HG03039 (cell line): ENCODE measurements around the gene IMMP2L.
"Not testable (repeated sequence)": the region's sequence is repeated elsewhere in the genome, so short reads cannot be mapped to it uniquely, and the experiment has no call there.

Source experiments
- ATAC-seq: cut with Tn5 transposase; IDR thresholded peaks from one replicate; pipeline ENCODE4 v1.9.1; 2021; ENCODE audit warnings: mild to moderate bottlenecking, moderate library complexity; ENCODE audit not compliant: unreplicated experiment

IMMP2L gene

DNA sequence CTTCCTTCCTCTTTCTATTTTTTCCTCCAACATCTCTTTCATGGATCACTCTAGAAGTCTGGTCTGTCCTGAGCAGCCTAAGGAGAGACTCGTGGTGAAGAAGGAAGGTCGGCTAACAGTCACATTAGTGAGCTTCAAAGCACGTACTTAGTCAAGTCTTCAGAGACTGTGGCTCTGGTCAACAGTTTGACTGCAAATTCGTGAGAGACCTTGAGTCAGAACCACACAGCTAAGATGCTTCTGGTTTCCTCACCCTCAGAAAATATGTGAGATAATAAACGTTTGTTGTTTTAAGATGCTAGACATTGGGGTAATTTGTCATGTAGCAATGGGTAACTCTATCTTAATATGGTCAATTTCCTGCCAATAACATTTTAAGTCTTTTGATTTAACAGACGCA, 597.5 kb downstream of the IMMP2L start:
- no peak for ATAC-seq

DNA sequence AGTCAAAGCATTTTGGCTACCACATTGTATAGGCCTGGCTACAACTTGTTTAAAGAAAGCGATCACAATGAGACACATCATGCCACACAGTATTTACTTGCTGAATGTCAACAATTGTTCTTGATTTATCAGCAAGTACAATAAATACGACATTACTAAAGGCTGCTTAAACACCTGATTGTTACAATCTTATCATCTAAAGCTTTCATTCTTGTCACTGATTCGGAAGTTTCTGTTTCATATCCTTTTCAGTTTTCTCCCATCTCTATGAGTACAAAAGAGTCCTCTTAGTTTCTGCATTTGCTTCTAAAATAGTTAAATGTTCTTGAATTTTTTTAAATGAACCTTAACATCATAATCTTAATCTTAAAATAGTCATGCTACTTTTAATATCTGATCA, 599.5 kb downstream of the IMMP2L start:
- ATAC-seq = no peak

DNA sequence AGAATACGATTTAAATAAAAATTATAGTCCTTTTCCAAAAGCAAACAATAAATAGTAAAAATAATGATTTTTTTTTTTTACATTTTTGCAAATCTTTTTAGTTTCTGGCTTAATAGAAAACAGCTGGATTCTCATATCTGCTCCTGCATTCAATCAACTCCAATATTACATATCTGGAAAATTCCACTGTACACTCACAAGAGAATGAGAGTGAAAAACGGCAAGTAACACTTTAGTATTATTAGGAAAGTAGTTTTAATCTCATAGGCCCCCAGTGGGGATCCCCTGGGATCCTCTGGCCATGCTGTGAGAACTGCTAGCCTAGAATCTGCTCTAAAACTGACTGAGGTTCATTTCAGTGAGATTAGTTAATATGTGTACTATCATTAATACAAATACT, 599.9 kb downstream of the IMMP2L start:
- ATAC-seq = no peak

DNA sequence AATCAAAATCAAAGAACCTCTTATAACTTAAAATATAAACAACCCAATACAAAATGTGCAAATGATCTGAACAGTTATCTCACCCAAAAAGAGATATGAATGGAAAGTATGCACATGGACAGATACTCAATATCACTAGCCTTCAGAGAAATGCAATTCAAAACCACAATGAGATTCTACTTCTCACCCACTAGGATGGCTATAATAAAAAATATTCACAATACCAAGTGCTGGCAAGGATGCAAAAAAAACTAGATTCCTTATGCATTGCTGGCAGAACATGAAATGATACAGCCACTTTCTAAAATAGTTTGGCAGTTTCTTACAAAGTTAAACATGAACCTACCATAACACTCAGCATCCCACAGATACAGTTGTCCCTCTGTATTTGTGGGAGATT, 601.5 kb downstream of the IMMP2L start:
- no peak for ATAC-seq

DNA sequence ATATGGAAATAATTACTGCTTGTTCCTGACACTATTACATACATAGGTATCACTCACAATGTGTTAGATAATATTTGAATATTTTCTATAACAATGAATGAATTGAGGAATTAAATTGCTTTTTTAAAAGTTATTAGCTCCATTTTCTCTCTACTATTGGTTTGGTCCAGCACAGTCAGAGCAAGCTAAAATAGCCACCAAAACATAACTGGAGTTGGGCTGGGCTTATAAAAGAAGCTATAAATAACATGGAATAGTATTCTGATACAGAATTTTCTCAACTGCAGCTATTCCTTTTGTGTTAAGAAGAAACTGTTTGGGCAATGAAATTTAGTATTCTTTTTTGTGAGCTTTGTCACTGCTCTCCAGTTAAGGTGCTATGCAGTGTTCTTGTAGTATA, 614.0 kb downstream of the IMMP2L start:
- ATAC-seq = no peak

DNA sequence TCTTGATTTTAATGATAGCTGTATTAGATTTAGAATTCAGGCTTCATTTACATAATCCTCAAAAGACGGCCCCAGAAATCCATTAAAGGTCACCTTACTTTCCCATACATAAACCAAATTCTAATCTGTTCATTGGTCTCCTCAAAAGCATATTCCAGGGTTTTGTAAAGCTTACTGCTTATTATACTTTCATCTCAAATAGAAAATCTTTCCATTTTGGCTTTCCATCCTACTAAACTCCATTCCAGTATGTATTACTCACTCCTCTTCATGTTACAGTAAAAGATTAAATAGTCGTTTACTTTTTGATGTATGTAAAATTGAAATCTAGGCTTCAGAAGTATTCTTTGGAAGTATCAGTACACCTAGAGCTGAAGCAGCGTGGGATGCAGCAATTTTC, 614.9 kb downstream of the IMMP2L start:
- ATAC-seq = no peak

DNA sequence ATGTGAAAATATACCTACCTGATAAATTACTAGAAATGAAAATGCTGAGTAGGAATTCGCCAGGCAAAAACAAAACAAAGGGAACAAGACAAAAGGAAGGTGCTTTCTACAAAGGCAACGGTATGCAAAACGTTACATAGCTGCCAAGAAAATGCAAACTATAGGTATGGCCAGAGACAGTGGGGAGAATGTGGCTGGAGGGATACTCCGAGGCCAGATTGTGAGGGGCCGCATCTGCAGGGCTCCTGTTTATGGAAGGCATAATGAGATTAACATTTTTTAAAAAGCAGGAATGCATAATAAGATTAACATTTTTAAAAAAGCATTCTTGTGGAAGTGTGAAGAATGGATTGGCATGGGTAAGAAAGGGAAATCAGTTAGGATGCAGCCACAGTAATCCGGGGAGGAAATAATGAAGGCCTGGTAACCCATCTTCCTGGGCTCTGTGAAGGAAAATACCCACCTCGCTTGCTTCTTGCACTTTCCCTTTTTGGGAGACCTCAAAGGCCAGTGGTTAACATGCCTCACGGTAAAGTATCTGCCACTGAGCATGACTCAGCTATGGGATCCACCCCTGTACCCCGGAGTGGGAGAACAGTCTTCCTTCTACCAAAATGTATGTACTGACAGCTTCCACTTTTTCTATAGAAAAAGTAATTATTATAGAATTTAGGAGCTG, 617.2 kb downstream of the IMMP2L start:
- no peak for ATAC-seq

DNA sequence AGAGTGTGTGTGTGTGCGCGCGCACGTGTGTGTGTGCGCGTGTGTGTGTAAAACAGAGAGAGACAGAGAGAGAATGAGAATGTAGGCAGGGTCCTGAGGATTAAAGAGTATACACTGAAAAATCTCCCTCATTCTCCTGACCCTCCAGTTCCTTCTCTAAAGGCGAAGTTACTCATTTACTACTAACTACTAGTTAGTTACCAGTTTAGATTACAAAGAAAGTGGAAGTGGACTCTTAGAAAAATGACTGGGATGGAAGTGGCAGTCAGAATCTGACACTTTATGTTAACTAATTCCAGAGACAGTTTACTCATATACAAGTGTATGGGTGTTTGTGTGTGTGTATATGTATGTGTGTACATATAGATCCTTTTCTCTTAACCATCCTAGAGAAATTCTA, 617.8 kb downstream of the IMMP2L start:
- no peak for ATAC-seq

DNA sequence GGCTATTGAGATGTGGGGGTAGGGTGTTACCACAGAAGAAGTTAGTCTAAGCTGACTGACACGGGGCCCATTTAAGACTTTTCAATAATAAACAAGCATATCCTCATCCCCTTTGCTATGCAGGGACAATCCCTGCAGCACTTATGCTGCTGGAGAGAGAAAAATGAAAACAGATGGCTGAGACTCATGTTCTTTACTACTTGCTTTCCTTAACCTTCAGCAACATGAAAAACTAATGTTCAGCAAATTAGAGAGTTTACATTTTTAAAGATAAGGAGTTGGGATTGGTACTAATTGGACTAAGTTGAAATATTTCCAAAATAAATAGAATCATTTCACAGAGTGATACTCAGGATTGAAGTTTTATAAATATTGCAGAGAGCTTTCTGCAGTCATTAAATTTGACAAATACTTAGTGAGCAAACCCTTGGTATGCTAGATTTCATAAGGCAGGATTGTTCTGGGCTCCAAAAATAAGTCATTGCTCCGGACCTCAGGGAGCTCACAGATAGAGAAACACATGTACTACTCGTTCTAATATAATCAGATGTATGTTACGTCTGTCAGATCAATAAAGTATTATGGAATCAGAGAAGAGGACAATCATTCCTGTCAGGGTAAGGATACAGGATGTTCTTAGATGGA, 618.5 kb downstream of the IMMP2L start:
- ATAC-seq = no peak

DNA sequence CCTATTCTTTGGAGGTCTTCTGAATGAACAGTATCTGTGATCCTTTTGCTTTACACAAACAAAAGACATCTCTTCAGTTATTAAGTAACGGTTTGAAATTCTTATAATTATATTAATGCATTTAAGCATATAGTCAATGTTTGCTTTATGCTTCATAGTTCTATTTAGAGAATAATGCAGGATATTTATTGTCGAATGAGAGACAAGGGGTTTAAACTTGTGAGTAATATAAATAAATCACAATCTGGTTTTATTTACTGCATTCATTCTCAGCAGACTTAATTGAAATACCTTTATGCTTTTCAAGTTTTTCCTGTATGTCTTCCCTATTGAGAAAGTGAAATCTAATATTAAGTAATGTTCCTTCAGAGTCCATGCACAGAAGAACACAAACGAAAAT, 620.9 kb downstream of the IMMP2L start:
- no peak for ATAC-seq

DNA sequence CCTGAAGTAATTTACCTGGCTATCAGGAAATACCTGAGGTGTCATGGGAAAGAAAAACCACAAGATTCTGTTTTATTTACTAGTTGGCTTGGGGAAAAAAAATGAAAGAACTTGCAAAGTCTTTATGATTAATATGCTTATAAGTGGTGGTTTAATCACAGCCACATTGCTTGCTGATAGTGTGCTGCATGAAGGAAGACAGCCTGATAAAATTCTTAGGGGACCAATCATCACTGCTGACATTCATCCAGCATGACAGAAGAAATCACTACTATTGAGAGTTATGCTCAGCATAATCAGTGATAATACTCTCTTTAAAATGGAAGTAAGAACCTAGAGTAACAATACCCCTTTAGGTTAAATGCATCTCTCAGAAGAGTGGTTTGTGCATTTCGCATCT, 621.5 kb downstream of the IMMP2L start:
- no peak for ATAC-seq

DNA sequence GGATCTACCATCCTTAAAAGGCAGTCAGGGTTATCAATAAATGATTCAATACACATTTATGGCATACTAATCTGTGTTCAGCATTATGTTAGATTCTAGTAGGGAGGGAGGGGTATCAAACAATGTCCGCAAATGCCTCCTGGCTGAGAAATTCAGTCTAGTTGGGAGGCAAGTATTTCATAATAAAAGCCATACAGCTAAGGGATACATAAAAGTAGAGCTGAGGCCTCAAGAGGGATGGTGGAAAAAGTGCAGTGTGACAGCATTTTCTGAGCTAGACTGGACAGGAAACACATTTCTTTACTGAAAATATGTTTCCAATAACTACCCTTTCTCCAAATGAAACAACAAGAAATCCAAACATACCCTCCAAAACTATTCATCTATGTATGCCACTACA, 624.1 kb downstream of the IMMP2L start:
- no peak for ATAC-seq

DNA sequence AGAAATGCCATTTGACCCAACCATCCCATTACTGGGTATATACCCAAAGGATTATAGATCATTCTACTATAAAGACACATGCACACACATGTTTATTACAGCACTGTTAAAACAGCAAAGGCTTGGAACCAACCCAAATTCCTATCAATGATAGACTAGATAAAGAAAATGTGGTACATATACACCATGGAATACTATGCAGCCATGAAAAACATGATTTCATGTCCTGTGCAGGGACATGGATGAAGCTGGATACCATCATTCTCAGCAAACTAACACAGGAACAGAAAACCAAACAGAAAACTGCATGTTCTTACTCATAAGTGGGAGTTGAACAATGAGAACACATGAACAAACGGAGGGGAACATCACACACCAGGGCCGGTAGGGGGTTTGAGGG, 625.6 kb downstream of the IMMP2L start:
- ATAC-seq = not testable (repeated sequence)

DNA sequence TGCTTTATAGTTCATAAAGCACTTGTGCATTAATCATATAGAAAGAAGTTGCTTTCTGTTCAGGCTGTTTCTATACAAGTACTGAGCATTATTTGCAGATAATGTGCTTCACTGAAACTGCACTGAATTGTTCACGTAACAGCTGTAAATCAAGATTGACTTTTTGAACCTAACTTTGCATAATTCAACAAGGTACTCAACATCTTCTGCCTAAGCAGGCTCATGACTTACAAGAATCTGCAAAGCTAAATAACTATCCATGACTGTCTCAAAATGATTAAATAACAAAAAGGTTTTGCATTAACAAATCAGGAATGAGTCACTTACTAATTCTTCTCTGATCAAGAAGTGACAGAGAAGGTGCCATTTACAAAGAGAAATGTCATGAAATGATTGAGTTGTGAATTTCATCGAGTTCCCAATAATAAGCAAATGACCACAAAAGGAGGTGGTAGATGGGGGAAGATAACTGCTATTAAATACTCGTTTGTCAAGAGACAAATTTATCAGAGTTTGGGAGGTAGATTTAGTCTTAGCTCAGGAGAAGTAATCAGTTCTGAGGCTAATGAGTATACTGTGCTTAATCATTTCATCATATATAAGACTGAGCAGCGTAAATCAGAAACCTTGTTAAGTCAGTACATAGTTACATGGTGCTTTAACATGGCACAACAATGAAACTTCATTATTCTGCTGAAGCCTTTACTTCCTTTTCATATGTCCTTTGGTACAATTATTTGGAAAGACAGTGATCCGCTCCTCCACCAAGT, 632.6 kb downstream of the IMMP2L start:
- no peak for ATAC-seq

DNA sequence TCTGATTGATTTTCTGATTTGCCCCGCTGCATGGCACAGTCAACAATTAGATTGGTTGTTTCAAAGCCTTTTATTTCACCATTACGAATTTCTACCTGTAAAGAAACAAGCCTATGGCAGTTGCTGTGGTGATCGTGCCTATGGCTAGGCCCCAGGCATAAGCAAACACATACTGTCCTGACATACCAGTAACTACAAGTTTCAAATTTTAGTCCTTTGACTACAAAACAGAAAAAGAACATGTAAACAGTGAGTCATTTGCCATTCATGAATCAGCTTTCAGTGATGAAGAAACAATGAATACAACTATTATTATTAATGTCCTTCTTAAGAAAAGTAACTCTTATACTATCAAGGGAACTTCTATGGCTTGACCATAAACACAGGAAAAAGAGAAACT, 639.4 kb downstream of the IMMP2L start:
- ATAC-seq = no peak

DNA sequence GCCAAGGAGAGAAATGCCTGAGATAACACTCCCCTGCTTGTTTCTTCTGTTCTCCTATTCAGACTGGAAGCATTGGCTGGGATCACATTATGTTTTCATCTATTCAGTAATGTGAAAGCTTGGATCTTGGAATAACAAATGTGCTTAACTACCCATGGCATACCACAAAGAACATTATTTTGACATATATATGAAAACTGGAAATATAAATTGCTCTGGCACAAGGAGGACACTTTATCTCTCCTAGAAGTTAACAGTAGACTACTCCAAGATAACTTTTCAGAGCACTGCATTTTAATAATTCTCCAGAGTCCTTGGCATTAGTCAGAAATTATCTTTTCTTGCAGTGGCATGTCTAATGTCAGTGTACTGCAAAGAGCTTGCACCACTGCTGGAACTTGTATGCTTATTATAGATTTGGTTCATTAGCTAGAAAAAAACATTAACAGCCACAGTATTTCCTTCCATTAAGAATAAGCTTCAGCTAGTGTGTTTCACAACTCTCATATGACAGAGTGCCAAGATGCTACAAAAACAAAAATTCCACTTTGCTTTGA, 640.6 kb downstream of the IMMP2L start:
- no peak for ATAC-seq

DNA sequence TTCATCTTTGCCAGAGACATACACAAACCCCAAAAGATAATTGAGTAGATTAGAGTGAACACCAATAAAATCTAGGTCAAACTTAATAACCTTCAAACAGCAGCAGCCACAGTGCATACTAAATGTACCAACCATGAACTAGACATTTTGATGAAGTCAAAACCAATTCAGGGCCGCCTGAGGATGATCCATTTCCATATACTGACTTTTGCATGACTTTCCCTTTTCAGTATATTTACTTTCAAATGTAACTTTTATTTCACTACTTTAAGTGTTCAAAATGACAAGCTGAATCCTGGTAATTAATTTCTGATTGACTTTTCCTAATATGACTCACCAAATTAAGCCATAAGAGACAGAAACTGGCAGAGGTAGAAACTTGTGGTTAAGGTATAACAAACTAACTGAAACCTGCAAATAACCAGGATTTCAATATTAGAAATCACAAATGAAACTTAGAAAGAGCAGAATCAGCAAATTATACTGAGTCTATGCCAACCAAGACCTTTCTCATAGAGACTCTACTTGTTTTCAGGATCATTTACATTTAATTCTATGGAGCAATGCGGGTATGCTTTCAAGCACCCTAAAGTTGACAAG, 643.2 kb downstream of the IMMP2L start:
- peak; percentile 53 for ATAC-seq

DNA sequence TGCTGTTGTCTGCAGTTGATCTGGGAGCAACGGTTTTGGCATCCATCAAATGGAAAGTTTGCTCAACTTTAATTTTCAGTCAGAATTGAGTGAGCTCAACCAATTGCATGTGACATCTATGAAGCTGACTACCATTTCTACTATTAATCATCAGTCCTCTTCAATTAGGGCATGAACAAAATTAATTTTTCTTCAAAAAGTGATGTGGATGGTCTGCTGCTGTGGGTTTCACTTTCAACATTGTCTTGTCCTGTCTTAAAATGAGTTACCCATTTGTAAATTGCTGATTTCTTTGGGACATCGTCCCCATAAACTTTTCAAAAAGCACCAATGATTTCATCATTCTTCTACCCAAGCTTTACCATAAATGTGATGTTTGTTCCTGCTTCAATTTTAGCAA, 648.0 kb downstream of the IMMP2L start:
- ATAC-seq = no peak

DNA sequence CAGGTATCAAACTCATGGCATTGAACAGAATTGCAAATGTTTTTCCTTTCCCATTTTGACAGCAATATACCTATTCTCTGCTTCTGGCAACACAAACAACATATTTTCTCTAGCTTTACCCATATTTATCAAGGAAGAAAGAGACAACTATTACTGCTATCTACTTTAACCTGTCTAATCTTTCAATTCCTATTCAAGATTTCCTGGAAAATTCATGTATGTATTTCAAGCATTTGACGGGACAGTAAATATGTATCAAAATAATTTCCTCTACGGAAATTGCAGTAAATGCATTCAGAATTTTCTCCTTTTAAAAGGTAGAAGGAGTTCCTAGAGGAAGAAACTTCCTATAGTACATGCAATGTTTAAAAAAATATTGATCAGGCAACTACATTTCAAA, 650.7 kb downstream of the IMMP2L start:
- no peak for ATAC-seq

DNA sequence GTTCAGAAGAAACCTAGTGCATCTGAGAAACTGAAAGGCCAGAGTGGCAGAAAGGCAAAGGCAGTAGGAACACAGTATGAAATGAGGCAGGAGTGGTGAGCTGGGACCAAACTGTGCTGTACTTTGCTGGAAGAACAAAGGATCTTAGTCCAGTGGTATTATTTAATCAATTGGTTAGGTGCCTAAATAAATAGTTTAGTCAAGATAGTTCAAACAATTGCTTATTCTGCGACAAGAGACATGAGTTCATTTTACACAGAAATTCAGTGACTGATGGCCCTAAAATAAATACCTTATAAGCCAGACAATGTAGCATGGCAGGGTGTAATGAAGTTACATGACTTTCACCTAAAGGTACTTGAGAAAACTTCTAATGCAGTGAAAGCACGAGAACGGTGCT, 653.2 kb downstream of the IMMP2L start:
- no peak for ATAC-seq

DNA sequence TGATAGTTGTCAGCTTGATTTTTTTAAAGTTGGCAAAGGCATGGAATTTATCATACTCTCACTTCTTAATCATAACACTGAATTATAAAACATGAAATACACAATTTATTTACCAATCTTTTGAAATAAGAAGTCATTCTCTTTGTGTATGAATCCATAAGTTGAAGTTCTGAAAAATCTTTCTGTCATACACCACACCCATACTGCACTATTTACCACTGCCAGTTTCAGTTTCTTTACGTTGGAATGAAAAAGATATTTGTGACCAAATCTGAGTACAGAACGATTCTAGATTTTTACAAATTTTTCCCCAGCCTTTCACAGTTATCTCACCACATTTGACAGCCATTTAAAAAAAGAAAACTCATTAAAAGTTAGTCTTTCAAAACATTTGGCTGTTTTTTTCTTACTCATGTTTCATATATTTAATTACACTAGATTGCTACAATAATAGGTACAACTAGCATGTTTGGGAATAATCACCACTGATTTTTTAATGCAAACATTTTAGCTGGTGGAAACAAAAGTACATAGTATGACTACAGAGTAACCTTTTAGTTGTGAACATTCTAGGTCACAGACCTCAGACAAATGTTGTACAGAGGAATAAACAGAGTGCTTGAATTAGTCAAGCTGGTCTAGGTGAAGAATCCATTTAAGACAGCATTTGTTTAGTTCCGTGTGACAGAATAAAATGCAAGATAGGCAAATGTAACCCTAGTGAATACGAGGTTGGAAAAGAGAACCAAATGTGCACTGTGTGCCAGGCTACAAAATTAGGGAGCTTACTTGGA, 656.3 kb downstream of the IMMP2L start:
- ATAC-seq = no peak
